NCI-H128 (cell line): ENCODE measurements around the gene PRDM11.
"Not testable (repeated sequence)": the region's sequence is repeated elsewhere in the genome, so short reads cannot be mapped to it uniquely, and the experiment has no call there.

ENCODE experiments used
- DNase-seq: peaks from one replicate; lab custom pipeline; 2025; ENCODE audit not compliant: unreplicated experiment; lab: John Stamatoyannopoulos, UW

The PRDM11 gene

GRCh38 chr11:45146072-45147016, at the start of gene PRDM11:
Gene PRDM11 (plus strand): TSS chr11:45146639. CDS start chr11:45181767, 35,128 bp downstream.
- no peak for DNase-seq

DNA sequence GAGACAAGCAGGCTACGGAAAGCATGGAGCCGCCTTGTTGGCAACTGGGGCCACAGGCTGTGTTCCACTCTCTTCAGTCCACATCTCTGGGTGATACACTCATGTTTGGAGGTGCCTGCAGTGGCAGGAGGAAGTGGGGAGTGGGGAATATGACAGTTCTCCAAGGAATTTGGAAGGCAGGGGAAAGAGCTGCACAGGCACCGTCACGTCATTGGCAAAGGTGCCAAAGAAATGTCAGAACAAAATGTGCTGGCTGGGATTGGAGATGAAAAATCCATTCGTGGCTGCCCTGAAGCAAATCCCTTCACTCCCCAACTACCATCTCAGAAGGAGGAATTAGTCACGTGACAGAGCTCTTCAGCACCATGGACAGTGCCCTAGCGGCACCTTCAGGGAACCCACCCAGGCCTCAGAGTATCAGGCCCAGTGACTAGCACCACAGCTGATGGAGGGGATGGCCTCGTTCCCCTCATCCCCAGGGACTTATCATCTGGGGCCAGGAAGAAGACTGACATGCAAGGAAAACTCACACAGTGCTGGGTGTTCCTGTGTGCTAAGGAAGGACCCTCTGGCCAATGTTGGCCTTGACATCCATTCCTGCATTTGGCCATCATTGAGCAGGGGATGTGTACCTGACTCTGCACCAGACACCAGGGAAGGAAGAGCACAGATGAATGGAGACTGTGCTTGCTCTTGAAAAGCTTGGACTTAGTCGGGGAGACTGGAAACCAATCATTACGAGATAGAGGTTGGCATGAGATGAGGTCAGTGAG, 48.5 kb upstream of the PRDM11 start:
- DNase-seq = no peak

DNA sequence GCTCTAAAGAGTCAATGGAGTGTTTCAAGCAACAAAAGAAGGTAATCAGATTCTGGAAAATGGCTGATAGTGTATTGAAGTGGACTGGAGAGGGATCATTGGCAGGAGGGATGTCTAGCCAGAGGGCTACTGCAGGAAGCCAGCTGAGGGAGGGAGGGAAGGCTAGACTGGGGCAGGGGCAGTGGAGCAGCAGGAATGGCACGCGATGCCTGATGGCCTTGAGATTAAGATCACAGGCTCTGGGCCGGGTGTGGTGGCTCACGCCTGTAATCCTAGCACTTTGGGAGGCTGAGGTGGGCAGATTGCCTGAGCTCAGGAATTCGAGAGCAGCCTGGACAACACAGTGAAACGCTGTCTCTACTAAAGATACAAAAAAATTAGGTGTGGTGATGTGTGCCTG, 47.5 kb upstream of the PRDM11 start:
- DNase-seq = no peak

DNA sequence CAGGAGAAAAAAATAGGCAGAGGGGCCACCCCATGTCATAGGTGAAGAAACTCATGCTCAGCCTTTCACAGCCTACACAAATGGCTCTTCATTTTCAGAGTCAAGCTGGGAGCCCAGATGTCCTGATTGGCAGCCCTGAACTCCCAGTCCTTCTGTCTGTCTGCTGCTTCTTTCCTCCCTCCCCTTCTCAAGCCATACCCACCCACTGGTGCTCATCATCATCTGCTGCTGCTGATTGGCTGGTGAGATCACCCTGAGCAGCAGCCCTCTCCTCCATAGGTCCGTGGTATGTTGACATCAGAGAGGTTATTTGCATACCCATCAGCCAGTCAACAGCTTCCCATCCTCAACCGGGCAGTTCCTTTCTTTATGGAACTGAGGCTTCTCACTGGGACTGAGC, 46.1 kb upstream of the PRDM11 start:
- DNase-seq = no peak

DNA sequence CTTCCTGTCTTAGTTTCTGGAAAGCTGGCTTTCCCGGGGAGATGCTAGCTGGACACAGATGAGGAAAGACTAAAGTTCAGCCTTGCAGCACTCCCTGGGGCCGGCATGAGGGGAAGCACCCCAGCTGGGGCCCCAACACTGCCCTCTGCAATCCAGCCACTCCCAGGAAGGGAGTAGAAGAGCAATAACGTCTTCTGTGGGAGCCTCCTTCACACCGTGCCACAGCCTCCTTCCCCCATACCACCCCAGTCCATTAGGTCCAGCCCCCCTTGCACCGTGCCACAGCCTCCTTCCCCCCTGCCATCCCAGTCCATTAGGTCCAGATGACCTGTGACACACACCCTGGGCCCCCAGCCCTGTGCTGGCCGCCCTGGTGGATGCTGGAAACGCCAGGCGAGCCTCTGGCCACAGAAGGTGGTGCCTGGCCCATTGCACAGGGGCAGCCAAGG, 44.1 kb upstream of the PRDM11 start:
- no peak for DNase-seq

DNA sequence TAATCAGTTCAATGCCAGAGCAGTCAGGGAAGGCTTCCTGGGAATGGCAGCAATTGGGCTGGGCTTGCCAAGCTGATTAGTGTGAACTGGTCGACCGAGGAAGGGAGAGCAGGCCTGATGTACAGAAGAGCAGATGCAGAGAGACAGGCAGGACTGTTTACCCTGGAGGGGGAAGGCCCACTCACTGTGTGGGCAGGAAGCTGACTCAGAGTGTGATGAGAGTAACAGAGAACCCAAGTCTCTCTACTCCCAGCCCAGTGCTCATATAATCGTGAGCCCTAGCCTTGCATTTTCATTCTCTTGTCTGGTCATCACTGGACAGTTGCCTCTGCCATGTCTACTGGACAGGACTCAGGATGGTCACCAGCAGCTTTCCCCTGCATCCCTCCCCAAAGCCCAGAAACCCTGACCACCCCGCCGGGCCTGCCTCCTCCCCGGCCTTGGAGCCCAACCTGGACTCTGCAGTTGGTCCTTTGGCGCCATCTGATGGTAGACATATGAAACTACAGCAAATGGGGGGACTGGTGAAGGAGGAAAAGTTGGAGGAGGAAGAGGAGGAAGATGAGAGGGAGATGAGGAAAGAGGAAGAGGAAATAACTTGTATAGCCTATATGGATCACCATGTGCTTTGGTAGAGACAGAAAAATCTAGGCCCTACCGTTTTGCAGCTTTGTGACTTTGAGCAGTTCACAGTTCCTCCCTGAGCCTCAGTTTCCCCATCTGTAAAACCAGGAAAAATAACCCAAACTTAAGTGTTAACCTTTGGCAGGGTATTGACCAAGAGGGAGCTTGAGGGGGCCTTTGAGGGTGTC, 43.4 kb upstream of the PRDM11 start:
- no peak for DNase-seq

DNA sequence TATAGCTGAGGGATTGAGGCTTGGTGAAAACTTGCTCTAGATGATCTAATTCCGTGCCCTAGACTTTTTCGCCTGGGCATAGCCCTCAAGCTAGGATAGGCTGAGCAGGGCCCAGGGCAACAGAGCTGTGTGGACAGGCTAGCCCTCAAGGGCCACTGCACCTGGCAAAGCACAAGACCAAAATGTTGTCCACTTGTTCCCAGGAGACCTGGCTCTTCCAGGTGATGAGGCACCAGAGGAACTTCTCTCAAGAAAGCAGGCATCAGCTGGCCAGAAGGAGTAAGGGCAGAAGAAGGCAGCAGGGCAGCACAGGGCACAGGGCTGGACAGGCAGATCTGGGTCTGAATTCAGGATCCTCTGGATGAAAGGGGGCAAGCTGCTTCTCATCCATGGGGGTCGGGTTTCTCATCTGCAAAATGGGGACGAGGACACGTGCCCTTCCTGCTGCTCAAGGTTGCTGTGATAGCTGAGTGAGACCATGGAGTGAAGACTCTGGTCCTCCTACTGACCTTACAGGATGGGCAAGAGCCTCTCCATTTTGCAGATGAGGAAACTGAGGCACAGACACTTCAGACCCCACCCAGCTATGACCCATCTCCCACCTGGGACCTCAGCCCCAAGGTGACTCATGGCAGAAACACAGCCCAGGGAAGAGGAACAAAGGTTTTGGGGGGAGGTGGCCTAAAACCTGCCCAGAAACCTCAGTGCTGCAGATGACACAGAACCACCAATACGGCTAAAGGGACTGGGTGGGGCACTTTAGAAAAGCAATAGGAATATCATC, 42.2 kb upstream of the PRDM11 start:
- DNase-seq = no peak

DNA sequence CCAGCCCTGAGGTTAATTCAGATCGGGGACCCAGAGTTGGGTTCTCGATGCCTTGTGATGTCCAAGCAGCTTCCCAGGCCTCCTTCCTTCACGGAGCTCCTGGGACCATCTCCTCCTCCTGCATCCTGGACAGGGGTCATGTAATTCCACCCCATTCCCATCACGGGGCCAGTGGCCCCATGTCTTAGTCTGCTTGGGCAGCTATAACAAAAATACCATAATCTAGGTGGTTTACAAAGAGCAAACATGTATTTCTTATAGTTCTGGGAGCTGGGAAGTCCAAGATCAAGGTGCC, 41.7 kb upstream of the PRDM11 start:
- DNase-seq = no peak

DNA sequence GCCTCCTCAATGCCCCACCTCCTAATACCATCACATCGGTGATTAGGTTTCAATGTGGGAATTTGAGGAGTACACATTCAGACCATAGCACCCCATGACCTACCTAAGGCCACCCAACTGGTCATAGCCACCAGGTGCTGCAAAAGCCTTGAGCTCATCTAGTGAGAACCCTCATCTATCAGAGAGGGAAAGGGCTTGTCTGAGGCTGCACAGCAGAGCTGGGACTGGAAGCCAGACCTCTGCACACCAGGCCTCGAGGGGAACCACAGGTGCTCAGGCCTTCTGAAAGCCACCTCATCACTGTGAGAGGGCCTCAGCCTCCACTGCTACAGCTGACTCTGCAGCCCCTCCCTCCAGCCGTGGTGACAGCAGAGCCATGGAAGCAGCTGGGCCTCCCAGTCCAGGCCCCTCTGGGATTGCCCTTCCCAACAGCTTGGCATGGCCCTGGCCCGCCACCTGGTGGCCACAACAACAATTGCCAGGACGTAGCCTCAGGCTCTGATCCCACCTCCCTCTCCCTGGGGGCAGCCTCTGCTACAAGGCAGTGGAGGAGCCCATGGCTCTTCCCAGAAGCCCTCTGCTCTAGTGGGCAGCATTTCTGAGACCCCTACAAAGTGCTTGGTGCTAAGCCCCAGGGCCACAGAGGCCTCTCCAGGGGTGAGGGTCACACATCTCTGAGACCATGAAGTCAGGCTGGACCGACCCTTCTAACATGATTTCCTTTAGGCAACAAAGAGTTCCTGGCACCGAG, 41.0 kb upstream of the PRDM11 start:
- DNase-seq = peak; percentile 60

DNA sequence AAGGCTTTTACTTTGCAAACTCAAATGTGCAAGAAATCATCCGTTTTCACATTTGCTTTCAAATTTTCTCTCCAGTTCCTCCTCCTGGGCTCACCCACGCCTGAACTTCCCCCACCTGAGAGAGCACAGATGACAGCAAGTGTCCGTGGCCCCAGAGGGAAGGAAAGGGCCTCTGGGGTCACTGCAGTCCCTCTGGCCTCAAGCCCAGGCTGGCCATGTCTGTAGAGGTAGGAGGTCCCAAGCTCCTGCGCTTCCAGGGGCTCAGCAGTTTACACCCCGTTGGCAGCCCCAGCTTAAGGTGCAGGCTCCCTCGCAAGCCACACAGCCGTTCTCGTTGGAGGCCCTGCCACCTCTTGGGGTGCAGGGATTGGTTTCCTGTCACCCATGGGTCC, 40.5 kb upstream of the PRDM11 start:
- DNase-seq = no peak

- DNase-seq = no peak
Observed at GRCh38 chr11:45106440-45106839, 40.0 kb upstream of the PRDM11 start.

GRCh38 chr11:45107029-45107428, 39.4 kb upstream of the PRDM11 start:
- DNase-seq = no peak

GRCh38 chr11:45108070-45109064, 38.1 kb upstream of the PRDM11 start:
- DNase-seq = no peak

GRCh38 chr11:45109400-45109799, 37.0 kb upstream of the PRDM11 start:
- no peak for DNase-seq

DNA sequence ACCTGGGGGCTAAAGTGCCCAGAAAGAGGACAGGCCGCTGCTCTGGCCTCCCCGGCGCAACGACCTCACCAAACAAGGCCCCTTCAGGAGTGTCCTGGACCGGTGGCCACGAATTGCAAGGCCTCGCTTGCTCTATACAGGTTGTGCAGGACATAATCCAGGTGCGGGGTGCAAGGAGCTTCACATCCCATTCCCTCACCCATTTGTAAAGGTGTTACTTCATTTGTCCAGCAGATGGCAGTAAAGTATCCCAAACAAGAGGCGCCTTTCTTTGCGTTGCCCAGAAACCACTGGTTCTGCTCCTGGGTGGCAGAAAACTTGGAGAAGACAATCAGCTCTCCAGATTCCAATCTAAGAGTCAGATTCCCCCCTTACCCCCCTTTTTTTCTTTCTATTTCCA, 35.9 kb upstream of the PRDM11 start:
- peak; percentile 45 for DNase-seq

DNA sequence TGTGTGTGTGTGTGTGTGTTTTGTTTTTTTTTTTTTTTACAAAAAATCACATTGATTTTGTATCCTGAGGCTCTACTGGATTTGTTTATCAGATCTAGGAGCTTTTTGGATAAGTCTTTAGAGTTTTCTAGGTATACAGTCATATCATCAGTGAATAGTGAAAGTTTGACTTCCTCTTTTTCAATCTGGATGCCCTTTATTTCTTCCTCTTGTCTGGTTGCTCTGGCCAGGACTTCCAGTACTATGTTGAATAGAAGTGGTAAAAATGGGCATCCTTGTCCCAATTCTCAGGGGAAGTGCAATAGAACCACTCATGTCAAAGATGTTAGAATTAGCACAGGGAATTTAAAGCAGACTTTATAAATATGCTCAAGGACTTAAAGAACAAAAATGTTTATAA, 32.6 kb upstream of the PRDM11 start:
- no peak for DNase-seq

DNA sequence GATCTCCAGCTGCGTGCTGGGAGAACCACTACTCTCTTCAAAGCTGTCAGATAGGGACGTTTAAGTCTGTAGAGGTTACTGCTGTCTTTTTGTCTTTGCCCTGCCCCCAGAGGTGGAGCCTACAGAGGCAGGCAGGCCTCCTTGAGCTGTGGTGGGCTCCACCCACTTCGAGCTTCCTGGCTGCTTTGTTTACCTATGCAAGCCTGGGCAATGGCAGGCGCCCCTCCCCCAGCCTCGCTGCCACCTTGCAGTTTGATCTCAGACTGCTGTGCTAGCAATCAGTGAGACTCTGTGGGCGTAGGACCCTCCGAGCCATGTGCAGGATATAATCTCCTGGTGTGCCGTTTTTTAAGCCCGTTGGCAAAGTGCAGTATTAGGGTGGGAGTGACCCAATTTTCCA, 18.6 kb upstream of the PRDM11 start:
- not testable (repeated sequence) for DNase-seq

- DNase-seq = no peak
Observed at GRCh38 chr11:45133878-45134277, 12.6 kb upstream of the PRDM11 start.

GRCh38 chr11:45141171-45141570, 5.3 kb upstream of the PRDM11 start:
- no peak for DNase-seq
